Renal cortex interstitium (tissue), 11 donors: ENCODE data around the gene ARL6IP4. TPM values are rescaled to one million over a fixed set of nuclear protein-coding genes. Genes with fewer than 3 reads are reported as not detected.

Source experiments
- DNase-seq, 11 donors: peaks; one replicate each; pipeline ENCODE4 v3.0.0-alpha.2; 2013; ENCODE audit warnings: low read depth in 9 of 11, low spot score in 4 of 11; ENCODE audit errors: extremely low read depth in 1 of 11
- polyA plus RNA-seq, 3 donors: library from polyadenylated mRNA; unstranded; fragments of 120-200 nt; gene quantifications; one replicate each; pipeline ENCODE4 v1.2.1, GENCODE V29; 2013; ENCODE audit not compliant: insufficient read length in 3 of 3

The ARL6IP4 gene
- polyA plus RNA-seq, 3 donors = 161 to 222 (median 193) TPM

- no peak for DNase-seq
Measured at GRCh38 chr12:122966743-122967550, 13.5 kb upstream of the ARL6IP4 start.

- no peak for DNase-seq
Measured at GRCh38 chr12:122968104-122968503, 12.4 kb upstream of the ARL6IP4 start.

- no peak for DNase-seq
Measured at GRCh38 chr12:122969676-122970075, 10.8 kb upstream of the ARL6IP4 start.

GRCh38 chr12:122974274-122974891 lies 6.1 kb upstream of the ARL6IP4 start:
- peak; percentile 96 to 99 (median 99) for DNase-seq

GRCh38 chr12:122974892-122975789 lies 5.3 kb upstream of the ARL6IP4 start, which contains the start of gene OGFOD2:
Gene OGFOD2 (plus strand): TSS chr12:122975244. CDS start chr12:122975252, 8 bp downstream.
- peak in 10 of 11 donors; percentile 72 to 91 (median 86) for DNase-seq

- DNase-seq = no peak
Measured at GRCh38 chr12:122975790-122976647, 4.5 kb upstream of the ARL6IP4 start.

DNA sequence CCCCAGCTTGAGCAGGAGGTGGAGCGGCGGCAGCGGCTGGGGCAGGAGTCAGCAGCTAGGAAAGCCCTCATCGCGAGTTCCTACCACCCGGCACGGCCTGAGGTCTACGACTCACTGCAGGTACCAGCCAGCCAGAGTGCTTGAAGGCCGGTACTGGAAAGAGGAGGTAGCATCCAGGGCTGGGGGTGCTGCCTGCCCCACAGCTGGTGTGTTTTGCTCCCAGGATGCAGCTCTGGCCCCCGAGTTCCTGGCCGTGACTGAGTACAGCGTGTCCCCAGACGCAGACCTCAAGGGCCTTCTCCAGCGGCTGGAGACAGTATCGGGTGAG lies 3.9 kb upstream of the ARL6IP4 start:
- no peak for DNase-seq

DNA sequence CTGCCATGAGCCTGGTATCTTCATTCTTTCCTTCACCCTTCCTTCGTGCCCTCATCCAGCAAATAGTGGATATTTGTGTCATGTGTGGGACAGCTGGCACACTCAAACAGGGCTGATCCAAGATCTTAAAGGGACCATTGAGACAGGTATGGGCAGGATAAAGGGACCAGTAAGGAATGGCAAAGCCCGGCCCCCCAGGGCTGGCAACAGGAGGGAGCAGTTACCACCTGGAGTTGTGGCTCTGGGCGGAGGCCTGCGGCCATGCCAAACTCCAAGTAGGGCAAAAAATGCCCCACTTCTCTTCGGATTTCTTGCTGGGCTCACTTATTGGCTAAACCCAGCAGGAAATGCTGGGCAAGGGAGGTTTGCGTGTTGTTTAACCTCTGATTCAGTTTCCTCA lies 3.3 kb upstream of the ARL6IP4 start:
- no peak for DNase-seq

DNA sequence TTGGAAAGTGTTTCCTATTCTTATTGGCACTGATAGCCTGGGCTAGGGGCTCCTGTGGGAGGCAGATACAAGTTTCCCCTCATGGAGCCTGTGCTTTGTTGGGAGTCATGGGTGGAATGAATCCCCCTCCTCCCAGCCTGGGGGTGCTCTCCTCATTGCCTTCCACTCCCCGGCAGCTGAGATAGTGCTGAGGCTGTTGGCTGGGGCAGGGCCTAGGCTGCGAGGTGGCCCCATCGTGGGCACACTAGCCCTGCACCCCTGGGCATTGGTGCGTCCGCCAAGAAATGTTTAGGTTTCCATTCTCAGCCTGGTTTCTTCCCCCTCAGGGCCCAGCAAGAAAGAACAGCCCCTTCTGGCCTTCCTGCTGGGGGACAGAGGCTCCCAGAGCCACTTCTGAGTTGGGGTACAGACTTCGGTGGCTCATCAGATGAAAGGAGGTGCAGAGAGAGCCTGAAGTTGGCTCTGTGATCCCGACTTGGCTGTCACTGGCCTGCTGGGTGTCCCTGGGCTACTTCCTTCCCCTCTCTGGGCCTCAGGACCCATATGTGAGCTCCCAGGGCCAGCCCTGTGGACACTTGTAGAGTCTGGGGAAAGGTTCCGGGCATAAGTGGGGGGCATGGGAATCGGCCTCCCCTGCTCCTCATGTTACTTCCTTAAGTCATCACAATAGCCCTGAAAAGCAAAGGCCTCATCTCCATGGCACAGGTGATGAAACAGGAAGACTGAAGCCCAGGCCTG lies 2.7 kb upstream of the ARL6IP4 start:
- no peak for DNase-seq

DNA sequence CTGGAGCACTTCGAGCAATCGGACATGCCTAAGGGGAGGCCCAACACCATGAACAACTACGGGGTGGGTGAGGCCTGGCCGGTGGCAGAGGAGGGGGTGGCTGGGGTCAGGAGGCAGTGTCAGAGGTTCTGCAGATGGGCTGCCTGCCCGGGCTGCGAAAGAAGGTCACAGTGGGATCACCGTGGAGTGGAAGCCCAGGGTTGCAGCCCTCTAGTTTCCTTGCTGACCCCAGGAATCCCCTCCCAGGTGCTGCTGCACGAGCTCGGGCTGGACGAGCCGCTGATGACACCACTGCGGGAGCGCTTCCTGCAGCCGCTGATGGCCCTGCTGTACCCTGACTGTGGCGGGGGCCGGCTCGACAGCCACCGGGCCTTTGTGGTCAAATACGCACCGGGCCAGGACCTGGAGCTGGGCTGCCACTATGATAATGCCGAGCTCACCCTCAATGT lies 1.9 kb upstream of the ARL6IP4 start:
- DNase-seq = no peak

DNA sequence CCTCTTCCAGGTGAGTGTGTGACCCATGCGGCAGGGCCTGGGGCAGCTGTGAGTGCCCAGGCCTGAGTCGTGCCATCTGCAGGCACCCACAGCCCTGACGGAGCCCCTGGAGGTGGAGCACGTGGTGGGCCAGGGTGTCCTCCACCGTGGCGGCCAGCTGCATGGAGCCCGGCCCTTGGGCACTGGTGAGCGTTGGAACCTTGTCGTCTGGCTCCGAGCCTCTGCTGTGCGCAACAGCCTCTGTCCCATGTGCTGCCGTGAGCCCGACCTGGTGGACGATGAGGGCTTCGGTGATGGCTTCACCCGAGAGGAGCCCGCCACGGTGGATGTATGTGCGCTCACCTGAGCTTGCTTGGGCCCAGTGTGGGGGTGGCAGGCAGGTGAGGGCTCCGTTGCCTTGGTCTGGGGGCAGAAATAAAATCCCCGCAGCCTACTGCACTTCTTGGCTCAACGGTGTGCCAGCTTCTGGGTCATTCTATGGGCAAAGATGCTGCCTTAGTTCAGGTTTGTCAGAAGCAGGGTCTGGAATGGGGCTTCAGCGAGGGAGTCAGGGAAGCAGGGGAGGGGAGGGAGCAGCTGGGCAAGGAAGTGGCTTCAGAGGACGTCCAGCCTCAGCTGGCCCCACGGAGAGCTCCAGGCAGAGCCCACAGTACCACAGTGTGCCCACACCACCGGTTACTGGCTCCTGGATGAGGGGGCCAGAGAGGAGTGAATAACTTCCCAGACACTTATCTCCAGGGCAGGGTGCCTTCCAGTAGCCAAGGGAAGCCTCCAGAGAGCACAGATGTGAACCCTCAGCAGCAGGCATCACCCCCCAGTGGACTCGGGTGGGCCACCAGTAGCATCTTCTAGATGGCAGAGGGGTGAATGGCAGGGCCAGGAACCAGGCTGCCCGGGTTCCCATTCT lies 1.2 kb upstream of the ARL6IP4 start:
- no peak for DNase-seq

DNA sequence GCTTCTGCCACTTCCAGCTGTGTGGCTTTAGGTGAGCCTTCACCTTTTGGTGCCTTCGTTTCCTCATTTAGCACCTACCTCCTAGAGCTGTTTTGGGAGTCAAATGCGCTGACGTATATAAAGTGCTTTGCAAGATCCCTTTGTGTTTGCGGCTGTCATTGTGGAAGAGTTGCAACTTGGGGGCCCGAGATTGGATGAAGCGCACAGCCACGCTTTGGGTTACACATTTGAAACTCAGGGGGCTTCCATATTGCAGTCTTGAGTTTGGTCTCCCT lies 636 bp upstream of the ARL6IP4 start:
- DNase-seq = no peak

DNA sequence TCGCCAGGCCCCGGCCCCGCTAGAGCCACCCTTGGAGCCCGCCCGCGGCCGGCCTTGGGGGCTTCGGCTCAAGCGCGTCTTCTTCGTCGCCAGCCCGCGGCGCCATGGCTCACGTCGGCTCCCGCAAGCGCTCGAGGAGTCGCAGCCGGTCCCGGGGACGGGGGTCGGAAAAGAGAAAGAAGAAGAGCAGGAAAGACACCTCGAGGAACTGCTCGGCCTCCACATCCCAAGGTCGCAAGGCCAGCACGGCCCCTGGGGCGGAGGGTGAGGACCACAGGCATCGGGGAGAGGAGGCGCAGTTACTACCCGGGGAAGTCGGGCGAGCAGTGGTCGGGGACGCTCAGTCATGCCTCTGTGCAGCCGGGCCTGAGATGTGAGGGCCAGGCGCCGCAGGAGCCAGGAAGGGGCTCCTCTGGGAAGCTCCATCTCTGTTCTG lies 573 bp downstream of the ARL6IP4 start:
- no peak for DNase-seq

GRCh38 chr12:122981587-122982476 lies 1.4 kb downstream of the ARL6IP4 start:
- DNase-seq = no peak

DNA sequence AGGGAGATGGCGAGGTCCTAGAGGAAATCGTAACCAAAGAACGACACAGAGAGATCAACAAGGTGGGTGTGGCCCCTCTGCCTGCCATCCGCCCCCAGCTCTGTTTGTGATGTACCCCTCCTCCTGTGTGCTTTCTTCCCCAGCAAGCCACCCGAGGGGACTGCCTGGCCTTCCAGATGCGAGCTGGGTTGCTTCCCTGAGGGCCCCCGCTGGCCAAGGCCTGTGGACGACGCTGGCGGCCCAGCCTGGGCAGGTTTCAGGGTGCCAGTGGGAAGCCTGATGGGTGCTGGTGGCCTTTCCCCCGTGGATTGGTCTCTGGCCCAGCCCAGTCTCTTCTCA lies 2.0 kb downstream of the ARL6IP4 start:
- DNase-seq = no peak

- DNase-seq = no peak
Measured at GRCh38 chr12:122982963-122983788, 2.7 kb downstream of the ARL6IP4 start.
